ENCODE results near the gene PRLH. TPM values are rescaled to one million over a fixed set of nuclear protein-coding genes. Genes with fewer than 3 reads are reported as not detected.

PRLH gene
- total RNA-seq, 1 donor from 2014 or later = not detected

GRCh38 chr2:237577956-237578870 is 11.8 kb downstream of the PRLH start:
- Mint-ChIP-seq H3K4me1 (ENCODE audit: unreplicated experiment) (peaks cover 12% of the 10 kb centered on the region), H3K27me3 (ENCODE audit: unreplicated experiment) (no peaks in the 10 kb centered on the region), H3K9me3 (ENCODE audit: unreplicated experiment) (no peaks in the 10 kb centered on the region), H3K4me3 (ENCODE audit: unreplicated experiment) (no peak overlapping the region), H3K36me3 (ENCODE audit: unreplicated experiment) (no peaks in the 10 kb centered on the region), H3K27ac (ENCODE audit: unreplicated experiment) (no peak overlapping the region)
- no peak for TF ChIP-seq CTCF (IDR thresholded peaks at IDR 0.05)
- no peak for DNase-seq (ENCODE audit: extremely low spot score, unreplicated experiment)

- H3K4me1 Mint-ChIP-seq (ENCODE audit: unreplicated experiment) = peaks cover 13% of the 10 kb centered on the region
- H3K36me3 Mint-ChIP-seq (ENCODE audit: unreplicated experiment) = no peaks in the 10 kb centered on the region
- DNase-seq (ENCODE audit: extremely low spot score, unreplicated experiment) = no peak
- no peaks in the 10 kb centered on the region for H3K9me3 Mint-ChIP-seq (ENCODE audit: unreplicated experiment)
- H3K4me3 Mint-ChIP-seq (ENCODE audit: unreplicated experiment) = no peak overlapping the region
- H3K27me3 Mint-ChIP-seq (ENCODE audit: unreplicated experiment) = no peaks in the 10 kb centered on the region
- no peak overlapping the region for H3K27ac Mint-ChIP-seq (ENCODE audit: unreplicated experiment)
- no peak for TF ChIP-seq CTCF (IDR thresholded peaks at IDR 0.05)
Observed at GRCh38 chr2:237581326-237581725, 15.0 kb downstream of the PRLH start.

GRCh38 chr2:237581751-237582746 is 15.7 kb downstream of the PRLH start:
- no peaks in the 10 kb centered on the region for H3K9me3 Mint-ChIP-seq (ENCODE audit: unreplicated experiment)
- peak; percentile 88 for TF ChIP-seq CTCF (IDR thresholded peaks at IDR 0.05)
- peak overlapping the region; percentile 32 for H3K4me3 Mint-ChIP-seq (ENCODE audit: unreplicated experiment)
- H3K27ac Mint-ChIP-seq (ENCODE audit: unreplicated experiment) = no peak overlapping the region
- no peak for DNase-seq (ENCODE audit: extremely low spot score, unreplicated experiment)
- H3K27me3 Mint-ChIP-seq (ENCODE audit: unreplicated experiment) = no peaks in the 10 kb centered on the region
- peaks cover 13% of the 10 kb centered on the region for H3K4me1 Mint-ChIP-seq (ENCODE audit: unreplicated experiment)
- no peaks in the 10 kb centered on the region for H3K36me3 Mint-ChIP-seq (ENCODE audit: unreplicated experiment)

GRCh38 chr2:237583385-237584295 is 17.3 kb downstream of the PRLH start:
- TF ChIP-seq CTCF (IDR thresholded peaks at IDR 0.05) = no peak
- DNase-seq (ENCODE audit: extremely low spot score, unreplicated experiment) = no peak
- no peaks in the 10 kb centered on the region for H3K9me3 Mint-ChIP-seq (ENCODE audit: unreplicated experiment)
- no peaks in the 10 kb centered on the region for H3K36me3 Mint-ChIP-seq (ENCODE audit: unreplicated experiment)
- H3K4me3 Mint-ChIP-seq (ENCODE audit: unreplicated experiment) = no peak overlapping the region
- peaks cover 13% of the 10 kb centered on the region for H3K4me1 Mint-ChIP-seq (ENCODE audit: unreplicated experiment)
- no peak overlapping the region for H3K27ac Mint-ChIP-seq (ENCODE audit: unreplicated experiment)
- H3K27me3 Mint-ChIP-seq (ENCODE audit: unreplicated experiment) = no peaks in the 10 kb centered on the region

All from osteocyte (in vitro differentiated cells).